ENCODE measurements around the gene ZNF777.
A peak's percentile ranks its signal among the peaks of the same experiment; 100 is the strongest.

Gene ZNF777

GRCh38 chr7:149431486-149432120, 29.3 kb downstream of the ZNF777 start:
- TF ChIP-seq CTCF (conservative IDR thresholded peaks at IDR 0.05): no peak
- TF ChIP-seq ZFX (IDR thresholded peaks at IDR 0.05): no peak
- H3K27ac ChIP-seq: no peak overlapping the region

- H3K27ac ChIP-seq: no peak overlapping the region
- TF ChIP-seq CTCF (conservative IDR thresholded peaks at IDR 0.05): no peak
- TF ChIP-seq ZFX (IDR thresholded peaks at IDR 0.05): no peak
Observed at GRCh38 chr7:149430192-149430591, 30.7 kb downstream of the ZNF777 start.

GRCh38 chr7:149427893-149428292, 33.0 kb downstream of the ZNF777 start:
- no peak overlapping the region for H3K27ac ChIP-seq
- no peak for TF ChIP-seq ZFX (IDR thresholded peaks at IDR 0.05)
- TF ChIP-seq CTCF (conservative IDR thresholded peaks at IDR 0.05): no peak

GRCh38 chr7:149427096-149427680, 33.7 kb downstream of the ZNF777 start:
- H3K27ac ChIP-seq: no peak overlapping the region
- TF ChIP-seq ZFX (IDR thresholded peaks at IDR 0.05) (no peak), CTCF (conservative IDR thresholded peaks at IDR 0.05) (no peak)

GRCh38 chr7:149423449-149424110, 37.3 kb downstream of the ZNF777 start:
- H3K27ac ChIP-seq: no peak overlapping the region
- TF ChIP-seq ZFX (IDR thresholded peaks at IDR 0.05) (no peak), CTCF (conservative IDR thresholded peaks at IDR 0.05) (no peak)

- H3K27ac ChIP-seq: no peak overlapping the region
- TF ChIP-seq ZFX (IDR thresholded peaks at IDR 0.05): no peak
- TF ChIP-seq CTCF (conservative IDR thresholded peaks at IDR 0.05): no peak
Observed at GRCh38 chr7:149422914-149423301, 38.0 kb downstream of the ZNF777 start.

GRCh38 chr7:149422162-149422913, 38.5 kb downstream of the ZNF777 start:
- peak overlapping the region; percentile 57 for H3K27ac ChIP-seq

More at GRCh38 chr7:149422162-149422913, 38.5 kb downstream of the ZNF777 start:
- TF ChIP-seq CTCF (conservative IDR thresholded peaks at IDR 0.05): peak; percentile 100
- TF ChIP-seq ZFX (IDR thresholded peaks at IDR 0.05): peak; percentile 87; the same call in 1 of the 2 replicates

All from C4-2B (cell line).